HEK293 (cell line): ENCODE measurements around the gene HNRNPUL1.

Source experiments
- CTCF ChIA-PET: fragments of 350-600 bp; formaldehyde crosslinking; extraction: SDS; loops from one replicate; lab custom pipeline; 2021; ENCODE audit warnings: antibody characterized with exemption; lab: Yijun Ruan, JAX
- POLR2A ChIA-PET: fragments of 300-600 bp; formaldehyde crosslinking; extraction: SDS; loops from one replicate; lab custom pipeline; 2020; ENCODE audit warnings: antibody characterized with exemption, inconsistent platforms; lab: Yijun Ruan, JAX
- H3K27ac ChIP-seq: fragments of 200-500 bp; sonication (Bioruptor generic); 2 replicates; pipeline ENCODE4 v1.5.1; 2014; ENCODE audit warnings: low read depth, low read length, control low read depth, inconsistent platforms; ENCODE audit errors: extremely low read depth
- H3K36me3 ChIP-seq, 2 experiments: fragments of 200-500 bp in 1 of 2; sonication (Bioruptor generic) in 1 of 2; 1 replicate in 1 of 2; 2 replicates in 1 of 2; pipeline ENCODE4 v1.5.1; 2014 to 2017; ENCODE audit warnings: inconsistent platforms in 2 of 2, low read length in 2 of 2; ENCODE audit not compliant: control insufficient read depth in 2 of 2, insufficient read depth in 1 of 2
- H3K4me1 ChIP-seq: fragments of 200-500 bp; sonication (Bioruptor generic); 2 replicates; pipeline ENCODE4 v1.5.1; 2014; ENCODE audit warnings: mild to moderate bottlenecking, low read length, inconsistent platforms; ENCODE audit not compliant: control insufficient read depth, insufficient read depth
- H3K4me3 ChIP-seq: 2 replicates; pipeline ENCODE4 v1.5.1; 2011; ENCODE audit warnings: low read depth, mild to moderate bottlenecking, control low read depth, low read length, moderate library complexity
- H3K9me3 ChIP-seq: fragments of 200-500 bp; sonication (Bioruptor generic); 2 replicates; pipeline ENCODE4 v1.5.1; 2014; ENCODE audit warnings: low read depth, low read length, inconsistent platforms; ENCODE audit not compliant: control insufficient read depth, insufficient read depth
- ELK4 ChIP-seq: IDR thresholded peaks from 2 replicates; pipeline ENCODE4 v1.6.1; 2011; ENCODE audit warnings: mild to moderate bottlenecking, low read depth, low read length, borderline replicate concordance
- HOXC10 ChIP-seq: sonication (generic); formaldehyde crosslinking; IDR thresholded peaks from 2 replicates; pipeline ENCODE4 v1.8.1; 2023; ENCODE audit warnings: mild to moderate bottlenecking, missing genetic modification reagents
- OVOL3 ChIP-seq: fragments of 450-650 bp; formaldehyde crosslinking; IDR thresholded peaks from 2 replicates; pipeline ENCODE4 v1.5.1; 2016; ENCODE audit warnings: missing biosample characterization, missing genetic modification characterization
- PATZ1 ChIP-seq: fragments of 450-650 bp; formaldehyde crosslinking; IDR thresholded peaks from 2 replicates; pipeline ENCODE4 v1.5.1; 2016; ENCODE audit warnings: missing biosample characterization, missing genetic modification characterization
- PRDM10 ChIP-seq: fragments of 450-650 bp; formaldehyde crosslinking; IDR thresholded peaks from 2 replicates; pipeline ENCODE4 v1.5.1; 2016; ENCODE audit warnings: missing biosample characterization, missing genetic modification characterization
- SP2 ChIP-seq: fragments of 450-650 bp; formaldehyde crosslinking; IDR thresholded peaks from 2 replicates; pipeline ENCODE4 v1.5.1; 2016; ENCODE audit warnings: missing biosample characterization, missing genetic modification characterization
- WT1 ChIP-seq: fragments of 450-650 bp; formaldehyde crosslinking; IDR thresholded peaks from 2 replicates; pipeline ENCODE4 v1.5.1; 2016; ENCODE audit warnings: missing biosample characterization, missing genetic modification characterization
- ZBTB44 ChIP-seq: fragments of 450-650 bp; IDR thresholded peaks from 2 replicates; pipeline ENCODE4 v1.5.1; 2018; ENCODE audit warnings: missing biosample characterization, mild to moderate bottlenecking, missing genetic modification characterization
- ZEB2 ChIP-seq: fragments of 450-650 bp; formaldehyde crosslinking; IDR thresholded peaks from 2 replicates; pipeline ENCODE4 v1.5.1; 2016; ENCODE audit warnings: missing biosample characterization, missing genetic modification characterization
- ZNF10 ChIP-seq: fragments of 450-650 bp; formaldehyde crosslinking; IDR thresholded peaks from 2 replicates; pipeline ENCODE4 v1.5.1; 2017; ENCODE audit warnings: missing biosample characterization, missing genetic modification characterization
- ZNF112 ChIP-seq: fragments of 450-650 bp; formaldehyde crosslinking; IDR thresholded peaks from 2 replicates; pipeline ENCODE4 v1.5.0; 2017; ENCODE audit warnings: missing biosample characterization, missing genetic modification characterization
- ZNF155 ChIP-seq: fragments of 450-650 bp; formaldehyde crosslinking; IDR thresholded peaks from 2 replicates; pipeline ENCODE4 v1.5.1; 2016; ENCODE audit warnings: missing biosample characterization, missing genetic modification characterization
- ZNF2 ChIP-seq: fragments of 450-650 bp; formaldehyde crosslinking; IDR thresholded peaks from 2 replicates; pipeline ENCODE4 v1.5.1; 2016; ENCODE audit warnings: missing biosample characterization, missing genetic modification characterization
- ZNF324 ChIP-seq: fragments of 450-650 bp; formaldehyde crosslinking; IDR thresholded peaks from 2 replicates; pipeline ENCODE4 v1.5.1; 2016; ENCODE audit warnings: missing biosample characterization, missing genetic modification characterization
- ZNF354C ChIP-seq: fragments of 450-650 bp; formaldehyde crosslinking; IDR thresholded peaks from 2 replicates; pipeline ENCODE4 v1.5.1; 2016; ENCODE audit warnings: missing biosample characterization, missing genetic modification characterization, low read depth, borderline replicate concordance
- ZNF391 ChIP-seq: fragments of 450-650 bp; formaldehyde crosslinking; IDR thresholded peaks from 2 replicates; pipeline ENCODE4 v1.5.1; 2016; ENCODE audit warnings: low read depth, missing biosample characterization, missing genetic modification characterization, borderline replicate concordance
- ZNF394 ChIP-seq: fragments of 450-650 bp; formaldehyde crosslinking; IDR thresholded peaks from 2 replicates; pipeline ENCODE4 v1.5.1; 2016; ENCODE audit warnings: missing biosample characterization, missing genetic modification characterization, mild to moderate bottlenecking, moderate library complexity, borderline replicate concordance
- ZNF544 ChIP-seq: fragments of 450-650 bp; formaldehyde crosslinking; IDR thresholded peaks from 2 replicates; pipeline ENCODE4 v1.5.0; 2017; ENCODE audit warnings: missing biosample characterization, missing genetic modification characterization
- ZNF610 ChIP-seq: fragments of 450-650 bp; formaldehyde crosslinking; IDR thresholded peaks from 2 replicates; pipeline ENCODE4 v1.5.1; 2016; ENCODE audit warnings: missing biosample characterization, missing genetic modification characterization, borderline replicate concordance
- ZNF658 ChIP-seq: fragments of 450-650 bp; formaldehyde crosslinking; IDR thresholded peaks from 2 replicates; pipeline ENCODE4; 2016; ENCODE audit warnings: missing biosample characterization, missing genetic modification characterization
- ZNF670 ChIP-seq: fragments of 450-650 bp; formaldehyde crosslinking; IDR thresholded peaks from 2 replicates; pipeline ENCODE4 v1.5.1; 2016; ENCODE audit warnings: missing biosample characterization, missing genetic modification characterization, low read depth
- ZNF704 ChIP-seq: fragments of 450-650 bp; formaldehyde crosslinking; IDR thresholded peaks from 2 replicates; pipeline ENCODE4 v1.5.1; 2016; ENCODE audit warnings: missing biosample characterization, missing genetic modification characterization

HNRNPUL1 gene

GRCh38 chr19:41263042-41263849 lies 926 bp upstream of the HNRNPUL1 start (continued):
- TF ChIP-seq ZNF391 (peak; percentile 68; the same call in 1 of the 2 replicates), ZNF704 (tag by site-specific recombination) (no peak), ZNF10 (tag by site-specific recombination) (no peak), SP2 (tag by site-specific recombination) (no peak), ZNF544 (tag by site-specific recombination) (no peak), OVOL3 (tag by site-specific recombination) (no peak), ZNF670 (tag by site-specific recombination) (no peak), ZEB2 (tag by site-specific recombination) (peak; percentile 33; the same call in 1 of the 2 replicates), ZNF2 (tag by site-specific recombination) (peak; percentile 13; the same call in 1 of the 2 replicates), ZNF112 (no peak), ZNF394 (tag by site-specific recombination) (0 out of 2 replicates have a peak, but pooled peaks have one; percentile 21), WT1 (tag by site-specific recombination) (no peak), ELK4 (no peak)

GRCh38 chr19:41264581-41265394 lies 616 bp downstream of the HNRNPUL1 start:
- H3K4me1 ChIP-seq, result peaks cover 14% of the 10 kb centered on the region
- ChIA-PET POLR2A (interaction anchor here (0.6 to 3.5 kb wide), 35 partner anchors 10 to 978 kb away, joined by 3 to 64 read pairs (median 5); partner anchors contain the start of genes AXL, B9D2, CCDC97 and COQ8B), CTCF (interaction anchor here (0.5 to 8.4 kb wide), 9 partner anchors 15 to 377 kb away, joined by 3 to 184 read pairs (median 3); no protein-coding TSS in a partner anchor)
- peak overlapping the region; percentile 85 for H3K4me3 ChIP-seq
- peak overlapping the region; percentile 100 for H3K27ac ChIP-seq
- H3K36me3 ChIP-seq, result peaks cover 35 to 37% of the 10 kb centered on the region in 2 experiments
- no peaks in the 10 kb centered on the region for H3K9me3 ChIP-seq
- TF ChIP-seq ZNF610 (tag by site-specific recombination), result 0 out of 2 replicates have a peak, but pooled peaks have one; percentile 8
- TF ChIP-seq ZNF658 (tag by site-specific recombination), result no peak
- TF ChIP-seq PATZ1, result peak; percentile 16
- peak; percentile 74 for TF ChIP-seq PRDM10 (tag by site-specific recombination)
- no peak for TF ChIP-seq ZNF324 (tag by site-specific recombination)
- no peak for TF ChIP-seq ZBTB44
- no peak for TF ChIP-seq HOXC10 (CRISPR knock-in tag)
- no peak for TF ChIP-seq ZNF354C (tag by site-specific recombination)
- no peak for TF ChIP-seq ZNF155 (tag by site-specific recombination)
